Measurements from ENCODE around the gene TAS2R50. TPM values are rescaled to one million over a fixed set of nuclear protein-coding genes. Genes with fewer than 3 reads are reported as not detected.

The TAS2R50 gene
- total and polyA plus RNA-seq, 2 donors (not counting 3 experiments of a cell fraction or from before 2014, with no cell fraction given) = 0.12 to 1.5 TPM

- no peak for DNase-seq (ENCODE audit: low read depth, low spot score)
- no peak overlapping the region for H3K4me3 ChIP-seq (replicated peaks in 1 of 3; ENCODE audit: insufficient read depth in 1 of 3, low read depth in 1 of 3, low read length in 3 of 3)
- H3K79me2 ChIP-seq (ENCODE audit: control insufficient read depth, insufficient read depth, low read length) = no peaks in the 10 kb centered on the region
- FAIRE-seq = no peak
- intact Hi-C loops (cut with micrococcal nuclease) = no loop called here
- no peaks in the 10 kb centered on the region for H4K20me1 ChIP-seq (replicated peaks; ENCODE audit: control insufficient read depth, extremely low read depth, insufficient read depth, low read length)
- TF ChIP-seq MYC (IDR thresholded peaks at IDR 0.05; ENCODE audit: low read depth, low read length) = no peak
- no peak for TF ChIP-seq FOS (IDR thresholded peaks at IDR 0.05; ENCODE audit: borderline replicate concordance, insufficient read depth, low read length)
- no peak for TF ChIP-seq POLR2A (IDR thresholded peaks at IDR 0.05; ENCODE audit: low read depth, low read length)
- no peak for TF ChIP-seq JUN (IDR thresholded peaks at IDR 0.05; ENCODE audit: borderline replicate concordance, insufficient read depth, insufficient read length, low read depth)
- TF ChIP-seq EZH2 (IDR thresholded peaks at IDR 0.05; ENCODE audit: borderline replicate concordance, low read depth, low read length, severe bottlenecking) = no peak
- TF ChIP-seq POLR2AphosphoS5 (IDR thresholded peaks at IDR 0.05; ENCODE audit: insufficient read depth, low read depth, low read length) = no peak
- no peak for TF ChIP-seq CTCF (IDR thresholded peaks at IDR 0.05; ENCODE audit: extremely low read depth in 1 of 2, insufficient read depth in 1 of 2, low read depth in 1 of 2, low read length in 2 of 2)
- TF ChIP-seq, protein P1, sequence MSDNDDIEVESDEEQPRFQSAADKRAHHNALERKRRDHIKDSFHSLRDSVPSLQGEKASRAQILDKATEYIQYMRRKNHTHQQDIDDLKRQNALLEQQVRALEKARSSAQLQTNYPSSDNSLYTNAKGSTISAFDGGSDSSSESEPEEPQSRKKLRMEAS (IDR thresholded peaks at IDR 0.05; ENCODE audit: insufficient read depth, insufficient read length) = no peak
- TF ChIP-seq GATA2 (IDR thresholded peaks at IDR 0.05; ENCODE audit: insufficient read depth, insufficient read length, low read depth, low read length) = no peak
- ChIA-PET CTCF (interaction anchor here (0.9 kb wide), 1 partner anchor 12 kb away, joined by 3 read pairs; no protein-coding TSS in a partner anchor), POLR2A (interaction anchor here (1.2 kb wide), 1 partner anchor 163 kb away, joined by 3 read pairs; the partner anchor contains the start of gene SMIM10L1)
- no peaks in the 10 kb centered on the region for H3K4me1 ChIP-seq (ENCODE audit: control insufficient read depth, extremely low read depth, insufficient read depth, low read length)
- H3K9ac ChIP-seq (replicated peaks; ENCODE audit: extremely low read depth, insufficient read depth, low read length) = no peak overlapping the region
- no peaks in the 10 kb centered on the region for H3K36me3 ChIP-seq (ENCODE audit: control insufficient read depth in 2 of 2, extremely low read depth in 1 of 2, insufficient read depth in 2 of 2, low read length in 2 of 2)
- BruUV-seq (replicated peaks) = no TSS peak
- H2AFZ ChIP-seq (ENCODE audit: low read depth, low read length) = no peak overlapping the region
- no peaks in the 10 kb centered on the region for H3K27me3 ChIP-seq (ENCODE audit: control insufficient read depth in 2 of 2, insufficient read depth in 2 of 2, low read length in 2 of 2)
- H3K27ac ChIP-seq (ENCODE audit: insufficient read depth, low read depth, low read length) = no peak overlapping the region
- no peak overlapping the region for H3K4me2 ChIP-seq (ENCODE audit: insufficient read depth, low read length)
- H3K9me3 ChIP-seq (replicated peaks; ENCODE audit: control insufficient read depth, insufficient read depth, low read length) = no peaks in the 10 kb centered on the region
- H3K9me1 ChIP-seq (replicated peaks; ENCODE audit: control insufficient read depth, extremely low read depth, insufficient read depth, low read length) = no peaks in the 10 kb centered on the region
- dilution Hi-C loops (cut with MboI; ENCODE audit: extremely low pct_ligation_motif_present, low sequenced_read_pairs) = no loop called here
Observed at GRCh38 chr12:11007608-11008007, 20.9 kb upstream of the TAS2R50 start.
